HL-60 (cell line): ENCODE results near the gene C4BPA.

Experiments
- DNase-seq, 2 experiments: peaks; one replicate each; pipeline ENCODE4 v3.0.0-alpha.2; 2010 to 2020; ENCODE audit warnings: low read depth in 1 of 2, low spot score in 1 of 2
- H3K27ac ChIP-seq: fragments of 250-450 bp; sonication (Bioruptor Pico); replicated peaks from 2 replicates; pipeline ENCODE4 v1.5.1; 2020; ENCODE audit warnings: mild to moderate bottlenecking, moderate library complexity
- H3K27me3 ChIP-seq: fragments of 250-450 bp; sonication (Bioruptor Pico); 2 replicates; pipeline ENCODE4 v1.5.1; 2021; ENCODE audit warnings: mild to moderate bottlenecking, moderate library complexity; ENCODE audit not compliant: insufficient read depth, poor library complexity, severe bottlenecking
- H3K4me3 ChIP-seq: replicated peaks from 2 replicates; pipeline ENCODE4 v1.5.1; 2011; ENCODE audit warnings: mild to moderate bottlenecking, control low read depth, low read length; ENCODE audit not compliant: insufficient read depth
- CTCF ChIP-seq: IDR thresholded peaks from one replicate; pipeline ENCODE4 v1.5.1; 2011; ENCODE audit warnings: low read length, control low read depth, inconsistent platforms; ENCODE audit not compliant: insufficient read depth
- GABPA ChIP-seq: IDR thresholded peaks from 2 replicates; pipeline ENCODE4 v1.6.1; 2012; ENCODE audit warnings: low read depth
- POLR2AphosphoS5 ChIP-seq: IDR thresholded peaks from 2 replicates; pipeline ENCODE4 v1.6.1; 2012; ENCODE audit warnings: low read depth
- REST ChIP-seq: IDR thresholded peaks from 2 replicates; pipeline ENCODE4 v1.6.1; 2012; ENCODE audit warnings: low read depth; ENCODE audit not compliant: insufficient replicate concordance
- SPI1 ChIP-seq: IDR thresholded peaks from 2 replicates; pipeline ENCODE4 v1.6.1; 2012; ENCODE audit warnings: low read depth, mild to moderate bottlenecking, borderline replicate concordance

C4BPA gene

GRCh38 chr1:207156095-207156494 lies 52.1 kb downstream of the C4BPA start:
- Histone ChIP-seq H3K27me3 (no peaks in the 10 kb centered on the region), H3K4me3 (no peak overlapping the region), H3K27ac (no peak overlapping the region)
- DNase-seq: peak; percentile 75 to 86
- no peak for TF ChIP-seq GABPA
- peak; percentile 69 for TF ChIP-seq SPI1
- TF ChIP-seq CTCF: no peak

GRCh38 chr1:207156826-207157225 lies 52.8 kb downstream of the C4BPA start:
- Histone ChIP-seq H3K4me3 (no peak overlapping the region), H3K27me3 (no peaks in the 10 kb centered on the region), H3K27ac (no peak overlapping the region)
- TF ChIP-seq REST (no peak), GABPA (no peak), CTCF (no peak), SPI1 (no peak), POLR2AphosphoS5 (no peak)
- DNase-seq: no peak

GRCh38 chr1:207164086-207164485 lies 60.1 kb downstream of the C4BPA start:
- no peak for TF ChIP-seq GABPA
- no peak for TF ChIP-seq SPI1
- no peak for TF ChIP-seq CTCF
- no peak for TF ChIP-seq POLR2AphosphoS5
- TF ChIP-seq REST: no peak
- H3K4me3 ChIP-seq: no peak overlapping the region
- DNase-seq: no peak
- no peaks in the 10 kb centered on the region for H3K27me3 ChIP-seq
- no peak overlapping the region for H3K27ac ChIP-seq

- no peaks in the 10 kb centered on the region for H3K27me3 ChIP-seq
- DNase-seq: no peak
Measured at GRCh38 chr1:207172321-207172720, 68.3 kb downstream of the C4BPA start.

More at GRCh38 chr1:207172321-207172720, 68.3 kb downstream of the C4BPA start:
- TF ChIP-seq REST: no peak
- no peak for TF ChIP-seq SPI1
- no peak for TF ChIP-seq CTCF
- TF ChIP-seq POLR2AphosphoS5: no peak
- TF ChIP-seq GABPA: no peak
- H3K4me3 ChIP-seq: no peak overlapping the region
- H3K27ac ChIP-seq: no peak overlapping the region
